SKM-1 treated with dmso at 0.1 percent for 144 hours (cell line): Measurements from ENCODE around the gene SLC35F1.

ENCODE experiments used
- DNase-seq: peaks from one replicate; lab custom pipeline; 2025; ENCODE audit not compliant: unreplicated experiment; lab: John Stamatoyannopoulos, UW

Gene SLC35F1

DNA sequence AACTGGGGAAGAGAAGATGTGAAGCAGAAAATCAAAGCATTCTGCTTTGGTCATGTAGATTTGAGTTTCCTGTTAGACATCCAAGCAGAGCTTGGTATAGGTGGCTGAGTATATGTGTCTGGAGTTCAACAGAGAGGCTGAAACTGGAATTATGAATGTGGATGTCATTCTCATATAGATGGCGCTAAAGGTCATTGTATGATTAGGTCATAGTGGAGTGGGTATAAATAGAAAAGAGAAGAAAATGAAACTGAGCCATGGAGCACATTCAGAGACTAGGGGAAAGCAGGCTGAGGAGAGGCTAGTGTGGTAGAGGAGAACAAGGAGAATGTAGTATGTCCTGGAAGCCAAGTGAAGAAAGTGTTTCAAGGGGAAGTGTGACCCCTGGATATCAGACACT is 345.4 kb downstream of the SLC35F1 start:
- peak; percentile 20 for DNase-seq

DNA sequence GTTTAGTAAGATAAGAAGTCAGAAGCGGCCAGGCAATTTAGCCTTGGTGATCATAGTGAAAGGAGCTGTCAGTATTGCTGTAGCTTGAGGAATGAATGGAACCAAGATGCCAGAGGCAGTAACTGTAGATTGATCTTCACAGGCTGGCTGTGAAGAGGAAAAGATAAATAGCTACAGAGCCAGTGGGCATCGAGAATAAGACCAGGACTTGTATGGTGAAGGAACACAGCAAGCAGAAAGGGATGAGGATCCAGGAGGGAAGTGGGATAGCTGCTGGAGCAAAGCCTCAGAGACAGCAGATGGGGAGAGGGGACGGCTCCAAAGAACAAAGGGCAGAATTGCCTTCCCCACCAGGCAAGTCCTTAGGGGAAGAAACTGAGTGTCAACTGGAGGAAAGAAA is 346.7 kb downstream of the SLC35F1 start:
- no peak for DNase-seq

DNA sequence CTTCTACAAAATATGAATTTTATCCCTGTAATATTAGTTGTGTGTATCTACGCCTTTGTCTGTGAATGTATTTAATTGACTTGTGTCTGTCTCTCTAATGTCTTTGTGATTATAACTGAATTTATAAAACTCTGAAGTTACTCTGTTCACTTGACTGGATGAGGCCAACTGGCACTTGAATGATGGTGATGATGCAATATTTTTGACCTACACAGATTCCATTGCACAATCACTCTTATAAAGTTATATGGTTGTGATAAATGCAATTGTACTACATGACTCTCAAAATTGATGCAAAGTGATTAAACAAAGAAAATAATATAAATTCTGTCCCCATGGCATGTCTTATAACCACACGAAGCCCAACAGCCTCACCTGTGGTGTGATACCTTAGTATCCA is 353.8 kb downstream of the SLC35F1 start:
- DNase-seq: no peak

DNA sequence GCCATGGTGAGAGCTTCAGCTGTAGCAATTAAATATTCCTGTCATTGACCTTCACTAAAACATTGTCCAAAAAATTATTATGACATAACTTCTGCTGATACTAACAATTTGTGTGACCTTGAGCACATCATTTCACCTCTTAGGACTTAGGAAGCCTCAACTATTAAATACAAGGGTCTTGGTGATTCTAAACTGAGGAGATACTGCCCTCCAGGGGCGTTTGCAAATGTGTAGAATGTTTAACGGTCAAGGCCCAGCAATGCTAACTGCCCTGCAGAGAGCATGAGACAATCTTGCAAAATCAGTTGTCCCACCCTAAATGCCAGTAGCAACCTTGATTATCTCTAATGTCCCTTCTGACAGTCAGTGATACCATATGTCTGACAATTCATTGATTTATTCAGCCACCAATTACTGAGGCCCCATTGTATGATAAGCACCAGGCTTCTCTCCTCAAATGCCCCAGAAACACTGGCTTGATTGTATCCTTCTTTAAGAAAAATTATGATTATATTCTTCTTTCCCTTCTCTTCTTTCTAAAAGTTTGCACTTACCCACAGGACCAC is 356.9 kb downstream of the SLC35F1 start:
- no peak for DNase-seq

DNA sequence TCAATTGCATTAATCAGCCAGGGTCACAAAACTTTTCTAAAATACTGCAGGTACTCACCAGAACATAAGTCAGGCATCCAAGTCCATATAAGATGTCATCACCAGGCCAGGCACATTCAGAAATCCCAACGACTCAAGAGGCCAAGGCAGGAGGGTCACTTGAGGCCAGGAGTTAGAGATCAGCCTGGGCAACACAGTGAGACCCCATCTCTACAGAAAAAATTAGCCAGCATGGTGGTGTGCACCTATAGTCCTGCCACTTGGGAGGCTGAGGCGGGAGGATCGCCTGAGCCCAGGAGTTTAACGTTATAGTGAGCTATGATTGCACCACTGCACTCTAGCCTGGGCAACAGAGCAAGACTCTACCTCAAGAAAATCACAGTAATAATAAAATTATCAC is 362.6 kb downstream of the SLC35F1 start:
- no peak for DNase-seq

DNA sequence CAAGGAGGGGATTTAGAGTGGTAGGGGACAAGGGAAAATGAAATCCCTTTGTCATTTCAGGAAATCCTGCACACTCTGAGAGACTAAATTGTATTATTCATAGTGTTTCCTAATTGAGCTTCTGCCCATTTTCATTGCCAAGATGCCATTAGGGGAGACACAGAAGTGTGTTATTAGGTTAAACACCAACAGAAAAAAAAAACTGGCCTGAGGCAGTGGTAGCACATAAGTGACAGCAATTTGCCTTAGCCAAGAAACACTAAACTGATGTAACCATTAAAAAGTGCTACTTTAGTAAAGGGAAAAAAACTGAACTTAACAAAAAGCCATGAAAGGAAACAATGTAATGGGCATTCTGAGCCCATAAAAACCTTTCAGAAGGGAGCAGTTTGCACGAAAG is 370.6 kb downstream of the SLC35F1 start:
- no peak for DNase-seq

DNA sequence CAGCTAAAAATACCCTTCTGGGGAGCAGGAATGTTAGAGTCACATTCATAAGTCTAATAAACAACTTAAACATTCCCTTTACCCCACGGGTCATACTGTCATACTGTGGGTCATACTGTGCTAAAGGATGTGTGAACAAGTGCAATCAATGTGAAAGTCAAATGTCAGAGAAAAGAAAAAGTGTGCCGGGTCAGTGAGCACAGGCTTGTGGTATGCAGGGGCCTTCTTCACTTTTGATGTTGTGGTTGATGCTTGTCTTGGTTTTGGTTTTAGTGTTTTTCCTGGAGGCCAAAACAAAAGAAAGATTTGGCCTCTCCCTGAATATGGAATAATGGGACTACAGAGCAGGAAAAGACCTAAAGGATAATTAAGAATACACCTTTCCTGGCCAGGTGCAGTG is 373.1 kb downstream of the SLC35F1 start:
- no peak for DNase-seq

DNA sequence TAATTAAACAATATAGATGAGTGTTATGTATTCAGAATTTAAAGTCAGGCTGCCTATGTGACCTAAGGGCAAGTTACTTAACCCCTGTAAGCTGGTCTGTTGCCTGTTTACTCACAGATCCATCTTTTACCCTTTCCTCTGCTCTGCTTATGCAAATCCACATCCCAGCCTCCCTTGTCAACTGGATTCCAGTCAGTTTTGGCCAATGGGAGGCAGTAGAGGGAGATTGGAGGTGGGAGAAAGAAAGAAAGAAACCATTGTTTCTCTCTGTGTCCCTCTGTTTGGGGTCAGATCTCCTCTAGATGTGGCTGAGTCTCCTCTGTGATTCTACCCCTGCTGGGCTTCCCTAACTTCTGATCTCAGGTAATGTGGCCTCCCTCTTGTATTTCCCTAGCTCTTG is 374.2 kb downstream of the SLC35F1 start:
- DNase-seq: no peak

DNA sequence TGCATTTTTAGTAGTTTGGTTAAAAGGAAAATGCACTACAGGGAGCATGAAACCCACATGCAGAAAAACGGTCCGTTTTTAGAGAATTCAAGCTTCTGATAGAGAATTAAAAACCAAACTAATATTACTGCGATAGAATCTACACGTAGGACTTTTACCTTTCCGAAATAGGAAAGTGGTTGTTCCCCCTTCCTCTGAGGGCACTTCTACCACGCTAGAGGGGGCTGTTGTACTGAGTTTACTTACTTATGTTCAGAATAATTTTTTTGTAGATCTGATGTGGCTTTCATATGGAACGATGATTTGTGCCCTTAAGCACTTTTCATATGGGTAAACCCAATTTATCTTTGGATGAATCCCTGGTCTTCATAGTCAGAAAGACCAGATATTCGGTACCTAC is 376.7 kb downstream of the SLC35F1 start:
- DNase-seq: peak; percentile 2

DNA sequence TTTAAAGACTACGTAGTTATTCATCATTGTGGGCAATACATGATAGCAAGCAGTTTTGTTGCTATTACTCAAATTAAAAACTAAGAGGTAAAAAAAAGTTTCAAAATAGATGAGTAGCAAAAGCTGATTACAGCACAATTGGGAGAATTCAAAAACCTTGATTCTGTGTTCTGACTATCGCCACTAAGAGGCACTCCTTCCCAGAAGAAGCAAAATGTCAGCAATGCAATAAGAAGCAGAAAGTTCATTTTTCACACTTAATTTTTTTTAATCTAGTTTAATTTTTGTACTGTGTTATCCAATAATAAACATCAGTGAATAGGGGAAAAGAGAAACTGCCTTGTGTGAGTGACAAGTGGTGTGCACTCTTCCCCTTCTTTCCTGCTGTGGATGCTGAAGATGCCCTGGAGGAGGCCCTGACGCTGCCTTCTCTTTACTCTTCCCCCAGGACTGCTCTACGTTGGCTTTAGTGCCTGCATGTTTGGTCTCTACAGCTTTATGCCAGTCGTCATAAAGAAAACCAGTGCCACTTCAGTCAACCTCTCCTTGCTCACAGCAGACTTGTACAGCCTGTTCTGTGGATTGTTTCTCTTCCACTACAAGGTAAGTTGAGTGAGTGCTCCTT is 377.8 kb downstream of the SLC35F1 start:
- no peak for DNase-seq

DNA sequence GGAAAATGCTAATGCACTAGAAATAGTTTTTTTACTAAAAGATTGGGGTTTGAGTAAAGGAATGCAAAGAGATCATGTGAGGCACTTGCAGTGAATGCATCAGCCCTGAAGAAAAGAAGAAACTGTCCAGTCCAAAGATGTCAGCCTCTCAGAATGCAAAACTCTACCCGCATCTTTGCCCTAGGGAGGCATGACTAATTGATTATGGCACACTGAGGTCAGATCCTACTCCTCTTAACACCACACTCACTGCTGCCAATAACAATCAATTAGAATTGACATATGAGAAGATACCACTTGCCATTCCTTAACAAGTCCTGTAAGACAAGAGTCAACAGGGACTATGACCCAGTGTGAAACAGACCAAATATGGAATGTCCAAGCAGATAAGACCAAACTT is 378.7 kb downstream of the SLC35F1 start:
- DNase-seq: no peak

DNA sequence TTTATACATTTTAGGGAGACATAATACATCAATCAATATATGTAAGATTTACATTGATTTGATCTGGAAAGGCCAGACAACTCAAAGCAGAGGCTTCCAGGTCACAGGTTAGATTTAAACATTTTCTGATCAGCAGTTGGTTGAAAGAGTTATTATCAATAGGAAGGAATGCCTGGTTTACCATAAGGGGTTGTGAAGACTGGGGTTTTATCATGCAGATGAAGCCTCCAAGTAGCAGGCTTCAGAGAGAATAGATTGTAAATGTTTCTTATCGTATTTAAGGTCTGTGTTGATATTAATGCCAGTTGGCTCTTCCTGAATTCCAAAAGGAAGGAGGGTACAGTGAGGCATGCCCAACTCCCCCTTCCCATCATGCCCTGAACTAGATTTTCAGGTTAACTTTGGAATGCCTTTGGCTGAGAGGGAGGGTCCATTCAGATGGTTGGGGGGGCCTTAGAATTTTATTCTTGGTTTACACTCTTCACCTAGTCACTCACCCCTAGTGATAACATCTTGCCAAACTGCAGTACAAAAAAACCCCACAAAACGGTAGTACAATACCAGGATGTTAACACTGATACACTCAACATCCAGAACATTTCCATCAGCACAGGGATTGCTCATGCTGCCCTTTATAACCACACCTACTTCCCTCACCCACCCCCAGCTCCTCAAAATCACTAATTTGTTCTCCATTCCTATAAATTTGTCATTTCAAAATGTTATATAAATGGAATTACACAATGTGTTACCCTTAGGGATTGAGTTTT is 381.5 kb downstream of the SLC35F1 start:
- no peak for DNase-seq

DNA sequence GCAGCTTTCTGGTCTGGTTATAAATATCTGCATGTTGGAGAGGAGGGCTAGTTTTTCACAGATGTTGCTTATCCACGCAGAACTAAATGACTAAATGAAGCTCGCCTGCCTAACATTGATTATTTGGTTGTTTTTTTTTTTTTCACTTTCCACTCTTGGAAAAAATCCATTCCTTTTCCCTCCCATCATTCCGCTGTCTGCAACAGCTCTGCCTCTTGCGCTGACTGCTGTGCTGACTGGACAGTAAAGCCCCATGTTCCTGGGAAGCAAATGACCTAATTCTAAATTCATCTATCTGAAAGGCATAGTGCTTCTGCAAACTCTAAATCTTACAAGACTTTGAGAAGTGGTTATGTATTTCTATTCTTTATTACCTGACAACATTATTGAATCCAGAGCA is 385.5 kb downstream of the SLC35F1 start:
- DNase-seq: no peak

DNA sequence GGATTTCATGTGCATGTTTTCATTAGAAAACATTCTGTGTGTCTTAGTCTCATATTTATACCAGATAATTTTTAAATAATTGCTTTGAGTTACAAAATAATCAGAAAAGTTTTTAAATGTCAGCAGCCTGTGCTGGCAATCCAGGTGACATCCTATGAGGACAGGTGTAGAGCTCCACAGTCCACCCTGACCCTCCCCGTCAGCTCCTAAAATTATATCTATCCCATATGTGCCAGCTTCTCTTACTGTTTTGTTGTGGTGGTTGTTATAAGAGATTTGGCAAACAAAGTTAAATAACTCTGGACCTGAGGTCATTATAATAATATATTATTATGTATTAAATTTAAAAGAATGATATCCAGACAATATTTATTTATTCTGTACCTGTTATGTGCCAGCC is 387.8 kb downstream of the SLC35F1 start:
- no peak for DNase-seq

DNA sequence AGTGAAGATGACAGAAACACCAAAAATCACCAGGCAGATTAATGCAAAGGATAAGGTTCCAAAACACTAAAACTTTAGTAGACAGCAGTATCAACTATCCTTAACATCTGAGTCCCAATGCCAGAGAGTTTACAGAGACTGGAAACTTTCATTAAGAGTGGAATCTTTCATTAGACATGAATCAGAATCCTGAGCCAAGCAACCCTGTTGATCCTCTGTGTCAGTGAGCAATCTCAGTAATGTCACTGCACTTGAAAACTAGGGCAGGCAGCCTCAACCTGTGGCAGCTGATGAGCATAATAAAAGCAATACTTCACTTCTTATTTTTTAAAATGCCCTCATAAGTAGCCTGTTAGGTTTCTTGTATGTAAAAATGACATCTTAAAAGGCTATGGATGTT is 388.3 kb downstream of the SLC35F1 start:
- DNase-seq: no peak

DNA sequence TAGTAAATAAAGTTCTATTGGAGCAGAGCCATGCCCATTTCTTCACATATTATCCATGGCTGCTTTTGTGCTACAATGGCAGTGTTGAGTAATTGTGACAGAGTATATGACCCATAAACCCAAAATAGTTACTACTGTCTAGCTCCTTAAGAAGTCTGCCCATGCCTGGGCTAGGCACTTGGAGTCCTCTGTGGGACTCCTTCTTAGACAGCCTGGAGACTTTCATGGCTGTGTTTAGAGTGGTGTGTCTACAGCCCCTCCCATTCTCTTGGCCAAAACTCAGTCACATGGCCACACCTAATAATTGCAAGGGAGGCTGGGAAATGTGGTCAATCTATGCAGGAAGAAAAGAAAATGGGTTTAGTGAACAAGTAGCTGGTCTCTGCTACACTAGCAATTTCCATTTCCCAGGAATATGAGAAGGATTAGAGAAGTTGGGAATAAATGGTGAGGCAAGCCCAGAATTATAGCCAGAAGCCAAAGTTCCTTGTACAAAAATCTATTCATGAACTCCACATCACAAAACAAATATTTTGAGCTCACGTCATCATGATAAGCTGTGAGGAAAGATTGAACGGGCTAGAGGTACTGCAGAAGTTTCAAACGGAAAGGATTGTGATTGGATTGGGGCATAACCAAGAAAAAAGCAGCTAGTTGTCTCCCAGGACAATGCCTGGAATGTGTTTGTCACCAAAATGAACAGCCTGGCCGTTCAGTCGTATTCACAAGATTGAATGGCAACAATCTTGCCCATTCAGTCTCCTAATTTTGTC is 389.3 kb downstream of the SLC35F1 start:
- no peak for DNase-seq

DNA sequence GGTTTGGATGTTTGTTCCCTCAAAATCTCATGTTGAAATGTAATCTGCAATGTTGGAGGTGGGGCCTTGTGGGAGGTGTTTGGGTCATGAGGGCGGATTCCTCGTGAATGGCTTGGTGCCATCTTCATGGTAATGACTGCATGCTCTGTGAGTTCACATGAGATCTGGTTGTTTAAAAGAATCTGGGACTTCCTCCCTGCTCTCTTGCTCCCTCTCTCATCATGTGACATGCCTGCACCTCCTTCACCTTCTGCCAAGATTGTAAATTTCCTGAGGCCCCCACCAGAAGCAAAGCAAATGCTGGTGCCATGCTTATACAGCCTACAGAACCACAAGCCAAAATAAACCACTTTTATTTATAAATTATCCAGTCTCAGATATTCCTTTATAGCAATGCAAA is 390.8 kb downstream of the SLC35F1 start:
- DNase-seq: no peak

DNA sequence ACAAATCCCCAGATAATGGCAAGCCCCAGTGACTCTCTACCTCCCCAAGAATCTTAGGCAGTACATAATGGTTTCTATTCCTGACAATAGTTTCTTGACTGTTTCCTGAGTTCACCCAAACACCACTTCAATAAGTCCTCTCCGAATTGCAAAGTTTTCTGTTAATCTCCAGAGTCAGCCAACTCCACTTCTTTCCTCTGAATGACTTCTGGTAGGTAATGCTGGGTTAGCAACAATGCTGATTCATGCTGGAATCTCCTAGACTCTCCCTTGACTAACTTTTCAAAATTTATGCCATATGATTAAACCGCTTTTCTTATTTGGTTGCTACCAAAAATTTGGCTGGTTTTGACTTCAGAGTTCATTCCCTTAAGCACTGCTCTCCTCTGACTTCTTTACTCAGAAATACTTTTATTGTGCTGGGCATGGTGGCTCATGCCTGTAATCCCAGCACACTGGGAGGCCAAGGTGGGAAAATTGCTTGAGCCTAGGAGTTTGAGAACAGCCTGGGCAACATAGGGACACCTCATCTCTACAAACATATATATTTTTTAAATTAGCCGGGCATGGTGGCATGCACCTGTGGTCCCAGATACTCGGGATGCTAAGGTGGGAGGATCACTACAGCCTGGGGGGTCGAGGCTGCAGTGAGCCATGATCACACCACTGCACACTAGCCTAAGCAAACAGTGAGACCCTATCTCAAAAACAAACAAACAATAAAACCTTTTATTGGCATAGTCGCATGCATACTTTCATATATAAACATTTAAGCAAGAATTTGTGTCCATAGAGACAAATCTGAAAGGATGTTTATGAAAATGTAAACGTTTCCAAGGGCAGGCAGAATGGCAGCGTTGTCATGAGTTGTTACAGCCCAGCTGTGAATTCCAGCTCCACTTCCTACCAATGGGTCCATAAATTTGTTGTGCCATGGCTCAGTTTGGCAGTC is 391.7 kb downstream of the SLC35F1 start:
- no peak for DNase-seq

DNA sequence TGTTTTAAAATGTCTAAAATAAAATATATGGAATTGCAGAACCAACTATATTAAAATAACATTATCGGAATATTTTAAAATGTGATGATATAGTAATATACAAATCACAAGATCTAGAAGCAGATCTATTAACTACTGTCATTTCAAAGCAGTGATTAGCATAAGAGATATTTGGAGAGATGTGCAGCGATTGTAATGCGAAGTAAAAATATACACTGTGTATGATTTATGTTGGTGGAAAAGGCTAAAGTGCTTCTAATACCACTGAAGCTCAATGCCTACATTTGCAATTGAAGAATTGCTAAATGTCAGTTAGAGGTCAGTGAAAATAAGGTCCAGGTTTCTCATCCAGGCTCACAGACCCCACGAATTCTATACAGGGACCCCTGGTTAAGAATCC is 392.4 kb downstream of the SLC35F1 start:
- no peak for DNase-seq

DNA sequence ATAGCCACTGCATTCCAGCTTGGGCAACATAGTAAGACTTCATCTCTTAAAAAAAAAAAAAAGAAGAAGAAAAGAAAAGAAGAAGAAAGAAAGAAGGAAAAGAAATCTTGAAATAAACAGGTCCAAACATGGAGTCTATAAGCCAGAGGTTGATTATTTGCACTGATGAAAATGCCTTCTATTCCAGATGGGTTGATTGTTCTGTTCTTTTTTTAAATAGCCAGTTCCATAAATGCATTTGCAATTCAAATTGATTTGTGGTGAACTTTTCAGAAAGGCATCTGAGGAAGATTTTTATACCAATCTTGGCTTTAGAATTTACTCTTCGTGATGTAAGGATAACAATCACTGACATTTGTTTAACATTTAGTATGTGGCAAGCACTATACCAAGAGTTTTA is 397.3 kb downstream of the SLC35F1 start:
- DNase-seq: no peak

DNA sequence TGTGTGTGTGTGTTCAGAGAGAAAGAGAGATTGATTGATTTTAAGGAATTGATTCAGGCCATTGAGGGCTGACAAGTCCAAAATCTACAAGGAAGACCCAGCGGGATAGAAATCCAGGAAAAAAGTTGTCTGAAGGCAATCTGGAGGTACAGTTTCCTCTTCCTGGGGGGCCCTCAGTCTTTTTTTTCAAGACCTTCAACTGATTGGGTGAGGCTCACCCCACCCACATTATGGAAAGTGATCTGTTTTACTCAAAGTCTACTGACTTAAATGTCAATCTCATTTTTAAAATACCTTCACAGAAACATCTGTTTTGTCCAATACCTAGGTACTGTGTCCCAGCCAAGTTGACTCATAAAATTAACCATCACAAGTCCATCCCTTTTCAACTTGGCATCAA is 398.0 kb downstream of the SLC35F1 start:
- DNase-seq: no peak
